H9 (cell line): ENCODE data around the gene SMIM28. TPM values are rescaled to one million over a fixed set of nuclear protein-coding genes. Genes with fewer than 3 reads are reported as not detected.

Source experiments
- DNase-seq: peaks from one replicate; pipeline ENCODE4 v3.0.0-alpha.2; 2017
- H2AFZ ChIP-seq: one replicate; pipeline ENCODE4 v1.6.1; 2013; ENCODE audit warnings: mild to moderate bottlenecking, low read length, control low read depth, moderate library complexity
- H2AK5ac ChIP-seq: 2 replicates; pipeline ENCODE4 v1.6.1; 2013; ENCODE audit warnings: low read length, control low read depth, mixed read lengths; ENCODE audit not compliant: insufficient read length
- H2BK120ac ChIP-seq: one replicate; pipeline ENCODE4 v1.6.1; 2013; ENCODE audit warnings: low read depth, mild to moderate bottlenecking, low read length, control low read depth, inconsistent platforms; ENCODE audit not compliant: poor library complexity, severe bottlenecking
- H2BK12ac ChIP-seq: 2 replicates; pipeline ENCODE4 v1.6.1; 2013; ENCODE audit warnings: low read length, control low read depth, mixed read lengths, low read depth; ENCODE audit not compliant: insufficient read length
- H2BK15ac ChIP-seq: 2 replicates; pipeline ENCODE4 v1.6.1; 2013; ENCODE audit warnings: low read depth, low read length, control low read depth
- H2BK20ac ChIP-seq: one replicate; pipeline ENCODE4 v1.6.1; 2013; ENCODE audit warnings: low read depth, mild to moderate bottlenecking, low read length, control low read depth, inconsistent platforms; ENCODE audit not compliant: poor library complexity, severe bottlenecking
- H2BK5ac ChIP-seq: 2 replicates; pipeline ENCODE4 v1.6.1; 2013; ENCODE audit warnings: low read length, control low read depth, mixed read lengths; ENCODE audit not compliant: insufficient read length
- H3K14ac ChIP-seq: 2 replicates; pipeline ENCODE4 v1.6.1; 2013; ENCODE audit warnings: low read length, control low read depth; ENCODE audit not compliant: insufficient read depth
- H3K18ac ChIP-seq: 2 replicates; pipeline ENCODE4 v1.6.1; 2013; ENCODE audit warnings: low read depth, mild to moderate bottlenecking, mixed read lengths, low read length, control low read depth; ENCODE audit not compliant: insufficient read length
- H3K23ac ChIP-seq: 2 replicates; pipeline ENCODE4 v1.6.1; 2013; ENCODE audit warnings: low read length, control low read depth, mixed read lengths, low read depth; ENCODE audit not compliant: insufficient read length
- H3K23me2 ChIP-seq: 2 replicates; pipeline ENCODE4 v1.6.1; 2013; ENCODE audit warnings: low read depth, mild to moderate bottlenecking, mixed read lengths, low read length, control low read depth; ENCODE audit not compliant: insufficient read length, poor library complexity, severe bottlenecking
- H3K27ac ChIP-seq: 2 replicates; pipeline ENCODE4 v1.5.1; 2013; ENCODE audit warnings: low read length, control low read depth, mixed read lengths, low read depth; ENCODE audit not compliant: insufficient read length
- H3K27me3 ChIP-seq: 2 replicates; pipeline ENCODE4 v1.6.1; 2013; ENCODE audit warnings: low read length, control low read depth, inconsistent platforms; ENCODE audit not compliant: insufficient read depth
- H3K4ac ChIP-seq: 2 replicates; pipeline ENCODE4 v1.6.1; 2013; ENCODE audit warnings: low read depth, mild to moderate bottlenecking, control low read depth, inconsistent platforms, low read length, moderate library complexity
- H3K4me1 ChIP-seq: 2 replicates; pipeline ENCODE4 v1.6.1; 2013; ENCODE audit warnings: low read length, control low read depth, inconsistent platforms; ENCODE audit not compliant: insufficient read depth
- H3K4me2 ChIP-seq: 2 replicates; pipeline ENCODE4 v1.6.1; 2013; ENCODE audit warnings: low read length, control low read depth, mixed read lengths; ENCODE audit not compliant: insufficient read length, insufficient read depth
- H3K56ac ChIP-seq: 2 replicates; pipeline ENCODE4 v1.6.1; 2013; ENCODE audit warnings: low read depth, mild to moderate bottlenecking, mixed read lengths, low read length, control low read depth; ENCODE audit not compliant: insufficient read length
- H3K79me1 ChIP-seq: 2 replicates; pipeline ENCODE4 v1.6.1; 2013; ENCODE audit warnings: low read depth, mild to moderate bottlenecking, moderate library complexity, low read length, control low read depth, inconsistent platforms; ENCODE audit not compliant: insufficient read depth, poor library complexity, severe bottlenecking
- H3K79me2 ChIP-seq: 2 replicates; pipeline ENCODE4 v1.6.1; 2013; ENCODE audit warnings: low read length, control low read depth, inconsistent platforms; ENCODE audit not compliant: insufficient read depth
- H3K9ac ChIP-seq: 2 replicates; pipeline ENCODE4 v1.6.1; 2013; ENCODE audit warnings: low read length, control low read depth, mixed read lengths; ENCODE audit not compliant: insufficient read length; ENCODE audit errors: extremely low read depth
- H3K9me3 ChIP-seq: one replicate; pipeline ENCODE4 v1.6.1; 2013; ENCODE audit warnings: low read depth, low read length, inconsistent platforms; ENCODE audit not compliant: control insufficient read depth
- H3T11ph ChIP-seq: one replicate; pipeline ENCODE4 v1.6.1; 2013; ENCODE audit warnings: mild to moderate bottlenecking, low read length, control low read depth, inconsistent platforms
- H4K20me1 ChIP-seq: one replicate; pipeline ENCODE4 v1.6.1; 2013; ENCODE audit not compliant: control insufficient read depth, insufficient read length, insufficient read depth
- H4K5ac ChIP-seq: 2 replicates; pipeline ENCODE4 v1.6.1; 2013; ENCODE audit warnings: low read depth, mild to moderate bottlenecking, mixed read lengths, low read length, control low read depth; ENCODE audit not compliant: insufficient read length
- H4K8ac ChIP-seq: replicated peaks from 2 replicates; pipeline ENCODE4 v1.6.1; 2013; ENCODE audit warnings: low read length, control low read depth, mixed read lengths, low read depth; ENCODE audit not compliant: insufficient read length
- H4K91ac ChIP-seq: 2 replicates; pipeline ENCODE4 v1.6.1; 2013; ENCODE audit warnings: low read depth, mild to moderate bottlenecking, moderate library complexity, mixed read lengths, low read length, control low read depth; ENCODE audit not compliant: insufficient read length
- H3K27ac Mint-ChIP-seq, 3 experiments: 2 replicates in 2 of 3; 3 replicates in 1 of 3; pipeline ENCODE4 v1.8.0; 2020 to 2021; ENCODE audit warnings: mixed read lengths in 3 of 3, mild to moderate bottlenecking in 1 of 3, moderate library complexity in 1 of 3
- H3K27me3 Mint-ChIP-seq: 2 replicates; pipeline ENCODE4 v1.8.0; 2021; ENCODE audit warnings: low read depth, mild to moderate bottlenecking, moderate library complexity, mixed read lengths
- H3K36me3 Mint-ChIP-seq, 3 experiments: 2 replicates in 2 of 3; 3 replicates in 1 of 3; pipeline ENCODE4 v1.8.0; 2020 to 2021; ENCODE audit warnings: low read depth in 3 of 3, mixed read lengths in 3 of 3; ENCODE audit not compliant: insufficient read depth in 1 of 3
- H3K4me1 Mint-ChIP-seq, 2 experiments: 2 replicates each; pipeline ENCODE4 v1.8.0; 2020; ENCODE audit warnings: mixed read lengths in 2 of 2
- H3K4me3 Mint-ChIP-seq, 2 experiments: 2 replicates in 1 of 2; 3 replicates in 1 of 2; pipeline ENCODE4 v1.8.0; 2020 to 2021; ENCODE audit warnings: mild to moderate bottlenecking in 2 of 2, mixed read lengths in 2 of 2, moderate library complexity in 1 of 2
- H3K9me3 Mint-ChIP-seq, 2 experiments: 2 replicates in 1 of 2; 3 replicates in 1 of 2; pipeline ENCODE4 v1.8.0; 2020; ENCODE audit warnings: mild to moderate bottlenecking in 2 of 2, mixed read lengths in 2 of 2, moderate library complexity in 1 of 2
- CTCF ChIP-seq: fragments of 200-600 bp; sonication (generic); conservative IDR thresholded peaks from 3 replicates; pipeline ENCODE4 v1.8.0; 2021; ENCODE audit warnings: antibody characterized with exemption, mild to moderate bottlenecking
- WGBS: extraction: QIAGEN DNeasy Blood & Tissue Kit; methylation state at CpG from one replicate; pipeline ENCODE4 v1.1.7; 2013; ENCODE audit warnings: missing lambda C conversion rate, low lambda C conversion rate, mixed read lengths; ENCODE audit not compliant: insufficient read length; ENCODE audit errors: extremely low coverage; 5-methylcytosine and 5-hydroxymethylcytosine counted together
- total RNA-seq: library from RNA; stranded (reverse); gene quantifications from 2 replicates; pipeline ENCODE4 v1.2.1, GENCODE V29; 2021

SMIM28 gene
- total RNA-seq, 1 experiment from 2014 or later = not detected

- Histone ChIP-seq H4K8ac (no peak overlapping the region), H2AK5ac (no peak overlapping the region), H3K27ac (no peak overlapping the region), H3K23ac (no peak overlapping the region), H3K79me1 (no peaks in the 10 kb centered on the region), H3K79me2 (no peaks in the 10 kb centered on the region), H2BK20ac (no peak overlapping the region), H3K9me3 (no peaks in the 10 kb centered on the region), H3K4me1 (no peaks in the 10 kb centered on the region), H2BK5ac (no peak overlapping the region), H2BK12ac (no peak overlapping the region), H3K4me2 (no peak overlapping the region), H2BK120ac (no peak overlapping the region), H4K20me1 (no peaks in the 10 kb centered on the region), H3K4ac (no peak overlapping the region), H2AFZ (no peak overlapping the region), H2BK15ac (no peak overlapping the region), H3K56ac (no peak overlapping the region), H4K5ac (no peak overlapping the region), H3K27me3 (no peaks in the 10 kb centered on the region), H3K9ac (no peak overlapping the region), H3K18ac (no peak overlapping the region), H3K14ac (no peak overlapping the region; the same call in 1 of the 2 replicates), H3T11ph (no peak overlapping the region), H4K91ac (no peak overlapping the region), H3K23me2 (no peaks in the 10 kb centered on the region)
- H3K9me3 Mint-ChIP-seq = no peaks in the 10 kb centered on the region
- no peak overlapping the region for H3K4me3 Mint-ChIP-seq
- peak overlapping the region in 1 of 3 experiments; percentile 20; a peak in 1 of 7 replicates for H3K27ac Mint-ChIP-seq
- TF ChIP-seq CTCF = no peak
- H3K36me3 Mint-ChIP-seq = peaks cover 0 to 25% (median 3%) of the 10 kb centered on the region in 3 experiments; a peak in 4 of 7 replicates
- H3K4me1 Mint-ChIP-seq = peaks cover 6 to 10% of the 10 kb centered on the region in 2 experiments; a peak in 3 of 4 replicates
- H3K27me3 Mint-ChIP-seq = no peaks in the 10 kb centered on the region
- no CpG with 5 or more reads among the region's 29 CpGs for WGBS
- DNase-seq = no peak
Measured at GRCh38 chr6:138430361-138431145, 52.8 kb downstream of the SMIM28 start.
